Body of pancreas (tissue), 4 donors: Measurements from ENCODE around the gene PIP5K1B. TPM values are rescaled to one million over a fixed set of nuclear protein-coding genes. Genes with fewer than 3 reads are reported as not detected.

ENCODE experiments used
- ATAC-seq: fragments of 150-250 bp; one replicate; pipeline ENCODE4 v1.9.1; 2016
- DNase-seq, 4 donors: peaks; one replicate each; pipeline ENCODE4 v3.0.0-alpha.2; 2019
- H3K27ac ChIP-seq, 4 donors: fragments of 200-600 bp; sonication (generic); 1 replicate in 3 of 4; 2 replicates in 1 of 4; pipeline versions ENCODE4 v1.5.1 to v1.6.1; 2016 to 2019; ENCODE audit warnings: mild to moderate bottlenecking in 1 of 4, mixed read lengths in 1 of 4, moderate library complexity in 1 of 4
- H3K27me3 ChIP-seq, 2 donors: fragments of 200-600 bp; sonication (generic); one replicate each; pipeline ENCODE4 v1.6.0; 2016; ENCODE audit warnings: mild to moderate bottlenecking in 1 of 2
- H3K36me3 ChIP-seq, 2 donors: fragments of 200-600 bp; sonication (generic); replicated peaks in 1 of 2; 2 replicates each; pipeline ENCODE4 v1.5.1; 2016; ENCODE audit warnings: low read depth in 2 of 2; ENCODE audit not compliant: insufficient read depth in 1 of 2
- H3K4me1 ChIP-seq: fragments of 200-600 bp; sonication (generic); one replicate; pipeline ENCODE4 v1.6.0; 2016
- H3K4me3 ChIP-seq, 2 donors: fragments of 200-600 bp; sonication (generic); 1 replicate in 1 of 2; 2 replicates in 1 of 2; pipeline ENCODE4 v1.5.1; 2016 to 2019
- H3K9me3 ChIP-seq, 3 donors: fragments of 200-600 bp; sonication (generic); 1 replicate in 2 of 3; 2 replicates in 1 of 3; pipeline ENCODE4 v1.5.1; 2016
- CTCF ChIP-seq, 7 experiments: fragments of 450-650 bp in 4 of 7; fragments of 200-600 bp in 3 of 7; sonication (generic) in 3 of 7; IDR thresholded peaks; one replicate each; pipeline ENCODE4 v1.5.1; 2016 to 2019; ENCODE audit warnings: antibody characterized with exemption in 7 of 7
- POLR2A ChIP-seq, 3 donors: fragments of 450-650 bp; IDR thresholded peaks; one replicate each; pipeline ENCODE4 v1.6.1; 2016; ENCODE audit warnings: antibody characterized with exemption in 3 of 3, mild to moderate bottlenecking in 2 of 3
- WGBS, 2 donors: methylation state at CpG; one replicate each; pipeline ENCODE4 v1.1.5; 2017; 5-methylcytosine and 5-hydroxymethylcytosine counted together
- intact Hi-C: fragments of 100-400 bp; cut with DNase I; formaldehyde crosslinking; loops from one replicate; pipeline ENCODE4 v1.15.1; 2023
- total RNA-seq, 2 donors: library from RNA; depleted of rRNA; stranded (reverse); fragments of >200 nt; gene quantifications; one replicate each; pipeline ENCODE4 v1.1.0, GENCODE V29; 2016

The PIP5K1B gene
- total RNA-seq, 2 donors from 2014 or later, result 3.6 to 7.8 TPM

- ATAC-seq, result no peak
- no peak overlapping the region for H3K27ac ChIP-seq
- H3K36me3 ChIP-seq, result no peaks in the 10 kb centered on the region
- 68 to 69% methylated on average over 7 to 8 of the region's 8 CpGs for WGBS, 2 donors
- no peak overlapping the region for H3K4me3 ChIP-seq
- H3K4me1 ChIP-seq, result peaks cover 24% of the 10 kb centered on the region
- TF ChIP-seq CTCF (IDR thresholded peaks at IDR 0.05), result no peak
- no peak for TF ChIP-seq POLR2A (IDR thresholded peaks at IDR 0.05)
- no peaks in the 10 kb centered on the region for H3K9me3 ChIP-seq
- H3K27me3 ChIP-seq, result no peaks in the 10 kb centered on the region
- intact Hi-C loops, result no loop called here
- no peak for DNase-seq
Observed at GRCh38 chr9:69001921-69002320, 296.9 kb downstream of the PIP5K1B start.

GRCh38 chr9:69003051-69003450 lies 298.0 kb downstream of the PIP5K1B start:
- Histone ChIP-seq H3K4me3 (no peak overlapping the region), H3K36me3 (no peaks in the 10 kb centered on the region), H3K9me3 (no peaks in the 10 kb centered on the region), H3K4me1 (peaks cover 13% of the 10 kb centered on the region), H3K27ac (no peak overlapping the region), H3K27me3 (no peaks in the 10 kb centered on the region)
- DNase-seq, result no peak
- intact Hi-C loops, result no loop called here
- TF ChIP-seq CTCF (IDR thresholded peaks at IDR 0.05), result no peak
- TF ChIP-seq POLR2A (IDR thresholded peaks at IDR 0.05), result no peak
- 78 to 82% methylated on average over 8 of the region's 8 CpGs for WGBS, 2 donors
- no peak for ATAC-seq

GRCh38 chr9:69004836-69005235 lies 299.8 kb downstream of the PIP5K1B start:
- WGBS, 2 donors, result 58 to 69% methylated on average over 2 of the region's 2 CpGs
- no peak for ATAC-seq
- intact Hi-C loops, result no loop called here

GRCh38 chr9:69009708-69010107 lies 304.7 kb downstream of the PIP5K1B start:
- TF ChIP-seq CTCF (IDR thresholded peaks at IDR 0.05) (no peak), POLR2A (IDR thresholded peaks at IDR 0.05) (no peak)
- WGBS, 2 donors, result 57 to 69% methylated on average over 1 of the region's 1 CpG
- intact Hi-C loops, result no loop called here

More at GRCh38 chr9:69004836-69005235, 299.8 kb downstream of the PIP5K1B start:
- Histone ChIP-seq H3K27me3 (no peaks in the 10 kb centered on the region), H3K27ac (no peak overlapping the region), H3K4me3 (no peak overlapping the region), H3K36me3 (no peaks in the 10 kb centered on the region), H3K9me3 (no peaks in the 10 kb centered on the region), H3K4me1 (no peaks in the 10 kb centered on the region)
- DNase-seq, result no peak
- TF ChIP-seq CTCF (IDR thresholded peaks at IDR 0.05) (no peak), POLR2A (IDR thresholded peaks at IDR 0.05) (no peak)

GRCh38 chr9:69012696-69013381 lies 307.8 kb downstream of the PIP5K1B start:
- ATAC-seq, result no peak
- Histone ChIP-seq H3K4me3 (no peak overlapping the region), H3K27ac (no peak overlapping the region), H3K27me3 (no peaks in the 10 kb centered on the region), H3K36me3 (no peaks in the 10 kb centered on the region), H3K9me3 (no peaks in the 10 kb centered on the region), H3K4me1 (no peaks in the 10 kb centered on the region)
- intact Hi-C loops, result no loop called here
- 78 to 90% methylated on average over 17 to 18 of the region's 18 CpGs for WGBS, 2 donors
- TF ChIP-seq CTCF (IDR thresholded peaks at IDR 0.05) (no peak), POLR2A (IDR thresholded peaks at IDR 0.05) (no peak)
- DNase-seq, result no peak

More at GRCh38 chr9:69009708-69010107, 304.7 kb downstream of the PIP5K1B start:
- H3K4me3 ChIP-seq, result no peak overlapping the region
- no peak overlapping the region for H3K27ac ChIP-seq
- DNase-seq, result no peak
- no peaks in the 10 kb centered on the region for H3K4me1 ChIP-seq
- no peaks in the 10 kb centered on the region for H3K27me3 ChIP-seq
- H3K36me3 ChIP-seq, result no peaks in the 10 kb centered on the region
- ATAC-seq, result no peak
- no peaks in the 10 kb centered on the region for H3K9me3 ChIP-seq
